Endothelial cell of umbilical vein (primary cell): ENCODE results near the gene SOX13. TPM values are rescaled to one million over a fixed set of nuclear protein-coding genes. Genes with fewer than 3 reads are reported as not detected.

Source experiments
- BruUV-seq: library from RNA; stranded (reverse); fragments of 400-500 nt; replicated peaks from 2 replicates; lab custom pipeline; 2021; lab: Mats Ljungman, UMichigan
- CTCF ChIA-PET: fragments of 300-600, 350-600 bp; sonication (Branson Sonifier 250); formaldehyde crosslinking; loops from one replicate; lab custom pipeline; 2021; ENCODE audit warnings: antibody characterized with exemption, inconsistent platforms; lab: Charles Lee
- POLR2A ChIA-PET: fragments of 300-600, 350-600 bp; sonication (Branson Sonifier 250); formaldehyde crosslinking; loops from one replicate; lab custom pipeline; 2021; ENCODE audit warnings: antibody characterized with exemption, inconsistent platforms; lab: Charles Lee
- DNase-seq: peaks from one replicate; pipeline ENCODE4 v3.0.0-alpha.2; 2011; ENCODE audit warnings: low read depth, low spot score
- FAIRE-seq: peaks from 2 replicates; lab custom pipeline; 2011; peaks lifted over from hg19 to GRCh38; lab: Jason Lieb, UNC
- H2AFZ ChIP-seq: 2 replicates; pipeline ENCODE4 v1.6.0; 2012; ENCODE audit warnings: low read depth, low read length, control low read depth, inconsistent platforms
- H3K27ac ChIP-seq: 2 replicates; pipeline ENCODE4 v1.5.1; 2011; ENCODE audit warnings: low read depth, mild to moderate bottlenecking, control low read depth, low read length, moderate library complexity; ENCODE audit not compliant: insufficient read depth
- H3K27me3 ChIP-seq, 2 experiments: 2 replicates each; pipeline versions ENCODE4 v1.6.0 to v1.6.1; 2011; ENCODE audit warnings: low read length in 2 of 2, mixed read lengths in 1 of 2; ENCODE audit not compliant: control insufficient read depth in 2 of 2, insufficient read depth in 2 of 2
- H3K36me3 ChIP-seq, 2 experiments: 2 replicates in 1 of 2; 3 replicates in 1 of 2; pipeline ENCODE4 v1.5.1; 2011; ENCODE audit warnings: low read length in 2 of 2, mild to moderate bottlenecking in 1 of 2, moderate library complexity in 1 of 2; ENCODE audit not compliant: control insufficient read depth in 2 of 2, insufficient read depth in 2 of 2; ENCODE audit errors: extremely low read depth in 1 of 2
- H3K4me1 ChIP-seq: 3 replicates; pipeline ENCODE4 v1.5.1; 2011; ENCODE audit warnings: mild to moderate bottlenecking, low read length; ENCODE audit not compliant: control insufficient read depth, insufficient read depth; ENCODE audit errors: extremely low read depth
- H3K4me2 ChIP-seq: 2 replicates; pipeline ENCODE4 v1.6.1; 2011; ENCODE audit warnings: low read length, control low read depth, mixed read lengths; ENCODE audit not compliant: insufficient read depth
- H3K4me3 ChIP-seq, 3 experiments: fragments of 200-600 bp in 1 of 3; sonication (generic), shearing (Covaris generic) in 1 of 3; replicated peaks in 1 of 3; 2 replicates each; pipeline ENCODE4 v1.5.1; 2011 to 2016; ENCODE audit warnings: control low read depth in 3 of 3, low read length in 3 of 3, mild to moderate bottlenecking in 2 of 3, inconsistent platforms in 1 of 3, low read depth in 1 of 3, moderate library complexity in 1 of 3; ENCODE audit not compliant: insufficient read depth in 1 of 3
- H3K79me2 ChIP-seq: 2 replicates; pipeline ENCODE4 v1.6.0; 2012; ENCODE audit warnings: low read length, inconsistent platforms; ENCODE audit not compliant: control insufficient read depth, insufficient read depth
- H3K9ac ChIP-seq: replicated peaks from 2 replicates; pipeline ENCODE3; 2011; ENCODE audit warnings: low read length, control low read depth; ENCODE audit not compliant: insufficient read depth; ENCODE audit errors: extremely low read depth
- H3K9me1 ChIP-seq: replicated peaks from 3 replicates; pipeline ENCODE4 v1.6.0; 2011; ENCODE audit warnings: mild to moderate bottlenecking, low read length; ENCODE audit not compliant: control insufficient read depth, insufficient read depth; ENCODE audit errors: extremely low read depth
- H3K9me3 ChIP-seq: replicated peaks from 2 replicates; pipeline ENCODE4 v1.5.1; 2012; ENCODE audit warnings: low read length, inconsistent platforms; ENCODE audit not compliant: control insufficient read depth, insufficient read depth
- H4K20me1 ChIP-seq: replicated peaks from 2 replicates; pipeline ENCODE3; 2011; ENCODE audit warnings: mild to moderate bottlenecking, low read length; ENCODE audit not compliant: control insufficient read depth, insufficient read depth; ENCODE audit errors: extremely low read depth
- EZH2 ChIP-seq: IDR thresholded peaks from 2 replicates; pipeline ENCODE4 v1.6.1; 2012; ENCODE audit warnings: borderline replicate concordance, low read depth, mild to moderate bottlenecking, moderate library complexity, low read length, inconsistent platforms; ENCODE audit not compliant: severe bottlenecking
- FOS ChIP-seq: IDR thresholded peaks from 2 replicates; pipeline ENCODE4 v1.6.1; 2011; ENCODE audit warnings: mild to moderate bottlenecking, low read length, moderate library complexity, borderline replicate concordance; ENCODE audit not compliant: insufficient read depth
- GATA2 ChIP-seq: IDR thresholded peaks from 2 replicates; pipeline ENCODE4 v1.7.0; 2011; ENCODE audit warnings: low read depth, mild to moderate bottlenecking, moderate library complexity, mixed read lengths, low read length; ENCODE audit not compliant: insufficient read length, insufficient read depth
- JUN ChIP-seq: IDR thresholded peaks from 2 replicates; pipeline ENCODE4 v1.6.1; 2011; ENCODE audit warnings: borderline replicate concordance, low read depth; ENCODE audit not compliant: insufficient read length, insufficient read depth
- MYC ChIP-seq: IDR thresholded peaks from one replicate; pipeline ENCODE4 v1.6.1; 2011; ENCODE audit warnings: mild to moderate bottlenecking, low read depth, low read length
- POLR2A ChIP-seq: IDR thresholded peaks from 2 replicates; pipeline ENCODE4 v1.6.1; 2012; ENCODE audit warnings: low read depth, mild to moderate bottlenecking, control low read depth, low read length
- POLR2AphosphoS5 ChIP-seq: IDR thresholded peaks from 2 replicates; pipeline ENCODE4 v1.6.1; 2012; ENCODE audit warnings: low read depth, mild to moderate bottlenecking, control low read depth, low read length, moderate library complexity; ENCODE audit not compliant: insufficient read depth
- dilution Hi-C: fragments of 300-500 bp; cut with MboI; formaldehyde crosslinking; loops from one replicate; pipeline ENCODE4 v1.15.0; 2019; ENCODE audit warnings: low sequenced_read_pairs; ENCODE audit not compliant: extremely low pct_ligation_motif_present
- intact Hi-C: fragments of 100-400 bp; cut with micrococcal nuclease; formaldehyde crosslinking; loops from one replicate; pipeline ENCODE4 v1.10.0; 2022
- polyA plus RNA-seq, 4 experiments: library from polyadenylated mRNA; depleted of rRNA in 3 of 4; stranded (reverse) in 3 of 4; unstranded in 1 of 4; fragments of >200 nt; gene quantifications; 2 replicates each; pipeline versions ENCODE4 v1.2.1 to v1.2.3, GENCODE V29; 2011 to 2012; ENCODE audit warnings: missing spikeins in 1 of 4
- total RNA-seq: library from RNA; stranded (reverse); gene quantifications from 2 replicates; pipeline ENCODE4 v1.2.3, GENCODE V29; 2021
- TF ChIP-seq, protein P1 (sequence below): IDR thresholded peaks from 2 replicates; pipeline ENCODE4 v1.6.1; 2011; ENCODE audit not compliant: insufficient read depth, insufficient read length
- TF ChIP-seq, protein P2 (sequence below), 2 donors: IDR thresholded peaks; 1 replicate in 1 of 2; 2 replicates in 1 of 2; pipeline ENCODE4 v1.5.1; 2011; ENCODE audit warnings: low read length in 2 of 2, mild to moderate bottlenecking in 2 of 2, moderate library complexity in 2 of 2, control low read depth in 1 of 2, inconsistent platforms in 1 of 2, low read depth in 1 of 2; ENCODE audit not compliant: insufficient read depth in 1 of 2; ENCODE audit errors: extremely low read depth in 1 of 2

The SOX13 gene
- total and polyA plus RNA-seq, 2 donors (not counting 3 experiments of a cell fraction or from before 2014, with no cell fraction given) = 40.8 to 57.7 TPM

DNA sequence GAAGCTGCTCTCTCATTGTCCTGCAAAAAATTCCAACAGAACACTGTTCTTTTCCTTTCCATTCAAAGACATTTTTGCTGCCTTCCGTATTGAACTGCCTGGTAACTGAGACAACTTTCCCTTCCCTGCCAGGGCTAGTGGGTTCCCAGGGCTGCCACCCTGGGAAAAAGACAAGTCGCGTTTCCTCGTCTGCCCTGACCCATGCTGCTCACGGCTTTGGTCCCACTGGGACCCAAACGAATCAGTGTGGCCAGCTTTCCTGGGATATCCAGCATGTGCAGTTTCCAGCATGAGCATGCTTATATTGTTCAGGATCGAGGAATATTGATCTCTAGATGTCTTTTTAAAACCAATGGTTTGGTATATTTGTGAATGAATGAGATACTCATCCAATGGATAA lies 18.2 kb downstream of the SOX13 start:
- ChIA-PET CTCF (interaction anchor here (1.4 to 2.7 kb wide), 3 partner anchors 37 to 220 kb away, joined by 4 to 12 read pairs (median 4); no protein-coding TSS in a partner anchor), POLR2A (no interaction called here)
- intact Hi-C loops (no loop called here), dilution Hi-C loops (no loop called here)
- no peak for TF ChIP-seq JUN
- TF ChIP-seq FOS = no peak
- no peak for TF ChIP-seq GATA2
- DNase-seq = no peak
- H2AFZ ChIP-seq = no peak overlapping the region
- no peaks in the 10 kb centered on the region for H3K9me3 ChIP-seq
- H3K79me2 ChIP-seq = peaks cover 28% of the 10 kb centered on the region
- no peak for FAIRE-seq
- no peaks in the 10 kb centered on the region for H4K20me1 ChIP-seq
- BruUV-seq = no TSS peak
- H3K4me2 ChIP-seq = no peak overlapping the region
- H3K4me1 ChIP-seq = peaks cover 35% of the 10 kb centered on the region
- H3K27me3 ChIP-seq = no peaks in the 10 kb centered on the region
- no peak overlapping the region for H3K9ac ChIP-seq
- no peaks in the 10 kb centered on the region for H3K9me1 ChIP-seq
- H3K4me3 ChIP-seq = no peak overlapping the region
- H3K36me3 ChIP-seq = no peaks in the 10 kb centered on the region
- H3K27ac ChIP-seq = no peak overlapping the region

DNA sequence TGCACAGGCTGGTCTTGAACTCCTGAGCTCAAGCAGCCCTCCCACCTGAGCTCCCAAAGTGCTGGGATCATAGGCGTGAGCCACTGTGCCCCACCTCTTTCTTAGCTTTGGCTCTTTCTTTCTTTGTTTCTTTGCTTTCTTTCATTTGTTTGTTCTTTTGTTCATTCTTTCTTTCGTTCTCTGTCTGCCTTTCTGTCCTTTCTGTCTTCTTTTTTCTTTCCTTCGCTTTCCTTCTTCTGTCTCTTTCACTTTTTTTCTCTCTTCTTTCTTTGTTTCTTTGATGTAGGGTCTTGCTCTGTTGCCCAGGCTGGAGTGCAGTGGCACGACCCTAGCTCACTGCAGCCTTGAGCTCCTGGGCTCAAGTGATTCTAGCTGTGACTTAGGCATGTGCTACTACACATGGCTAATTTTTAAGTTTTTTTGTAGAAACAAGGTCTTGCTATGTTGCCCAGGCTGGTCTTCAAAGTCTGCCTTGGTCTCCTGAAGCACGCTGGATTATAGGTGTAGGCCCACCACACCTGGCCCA lies 18.9 kb downstream of the SOX13 start:
- peaks cover 29% of the 10 kb centered on the region for H3K79me2 ChIP-seq
- peaks cover 35% of the 10 kb centered on the region for H3K4me1 ChIP-seq
- no peak overlapping the region for H3K9ac ChIP-seq
- H2AFZ ChIP-seq = no peak overlapping the region
- no peaks in the 10 kb centered on the region for H3K9me3 ChIP-seq
- H3K27ac ChIP-seq = no peak overlapping the region
- FAIRE-seq (no peak), DNase-seq (no peak)
- H3K36me3 ChIP-seq = no peaks in the 10 kb centered on the region
- H4K20me1 ChIP-seq = no peaks in the 10 kb centered on the region
- intact Hi-C loops = no loop called here
- H3K4me3 ChIP-seq = no peak overlapping the region
- H3K9me1 ChIP-seq = no peaks in the 10 kb centered on the region
- dilution Hi-C loops = no loop called here
- POLR2A ChIA-PET = no interaction called here
- CTCF ChIA-PET = interaction anchor here (0.9 kb wide), 1 partner anchor 36 kb away, joined by 3 read pairs; no protein-coding TSS in a partner anchor
- no peaks in the 10 kb centered on the region for H3K27me3 ChIP-seq
- no peak overlapping the region for H3K4me2 ChIP-seq
- BruUV-seq = no TSS peak
- TF ChIP-seq JUN (no peak), POLR2AphosphoS5 (no peak), MYC (no peak), GATA2 (no peak), POLR2A (no peak), FOS (no peak), EZH2 (no peak)
- TF ChIP-seq, protein P1, sequence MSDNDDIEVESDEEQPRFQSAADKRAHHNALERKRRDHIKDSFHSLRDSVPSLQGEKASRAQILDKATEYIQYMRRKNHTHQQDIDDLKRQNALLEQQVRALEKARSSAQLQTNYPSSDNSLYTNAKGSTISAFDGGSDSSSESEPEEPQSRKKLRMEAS = no peak
- TF ChIP-seq, protein P2, sequence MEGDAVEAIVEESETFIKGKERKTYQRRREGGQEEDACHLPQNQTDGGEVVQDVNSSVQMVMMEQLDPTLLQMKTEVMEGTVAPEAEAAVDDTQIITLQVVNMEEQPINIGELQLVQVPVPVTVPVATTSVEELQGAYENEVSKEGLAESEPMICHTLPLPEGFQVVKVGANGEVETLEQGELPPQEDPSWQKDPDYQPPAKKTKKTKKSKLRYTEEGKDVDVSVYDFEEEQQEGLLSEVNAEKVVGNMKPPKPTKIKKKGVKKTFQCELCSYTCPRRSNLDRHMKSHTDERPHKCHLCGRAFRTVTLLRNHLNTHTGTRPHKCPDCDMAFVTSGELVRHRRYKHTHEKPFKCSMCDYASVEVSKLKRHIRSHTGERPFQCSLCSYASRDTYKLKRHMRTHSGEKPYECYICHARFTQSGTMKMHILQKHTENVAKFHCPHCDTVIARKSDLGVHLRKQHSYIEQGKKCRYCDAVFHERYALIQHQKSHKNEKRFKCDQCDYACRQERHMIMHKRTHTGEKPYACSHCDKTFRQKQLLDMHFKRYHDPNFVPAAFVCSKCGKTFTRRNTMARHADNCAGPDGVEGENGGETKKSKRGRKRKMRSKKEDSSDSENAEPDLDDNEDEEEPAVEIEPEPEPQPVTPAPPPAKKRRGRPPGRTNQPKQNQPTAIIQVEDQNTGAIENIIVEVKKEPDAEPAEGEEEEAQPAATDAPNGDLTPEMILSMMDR (IDR thresholded peaks at IDR 0.05; ENCODE audit: extremely low read depth in 1 of 2, insufficient read depth in 1 of 2, low read depth in 1 of 2, low read length in 2 of 2) = no peak
